Measurements from ENCODE around the gene LHPP.

LHPP gene

GRCh38 chr10:124625831-124626238 lies 164.2 kb downstream of the LHPP start:
- no peak for DNase-seq (ENCODE audit: low read depth)

GRCh38 chr10:124626759-124627380 lies 165.2 kb downstream of the LHPP start:
- DNase-seq (ENCODE audit: low read depth) = peak; percentile 26

GRCh38 chr10:124627866-124628675 lies 166.4 kb downstream of the LHPP start:
- DNase-seq (ENCODE audit: low read depth) = no peak

GRCh38 chr10:124628676-124629021 lies 167.0 kb downstream of the LHPP start:
- DNase-seq (ENCODE audit: low read depth) = no peak

- no peak for DNase-seq (ENCODE audit: low read depth)
These were observed 167.8 kb downstream of the LHPP start for GRCh38 chr10:124629415-124629814.

GRCh38 chr10:124629842-124630241 lies 168.2 kb downstream of the LHPP start:
- DNase-seq (ENCODE audit: low read depth) = no peak

GRCh38 chr10:124630551-124630950 lies 168.9 kb downstream of the LHPP start:
- no peak for DNase-seq (ENCODE audit: low read depth)

- peak; percentile 28 for DNase-seq (ENCODE audit: low read depth)
These were observed 170.5 kb downstream of the LHPP start for GRCh38 chr10:124632064-124632531.

- DNase-seq (ENCODE audit: low read depth) = no peak
These were observed 170.9 kb downstream of the LHPP start for GRCh38 chr10:124632566-124632965.

- DNase-seq (ENCODE audit: low read depth) = no peak
These were observed 174.8 kb downstream of the LHPP start for GRCh38 chr10:124636271-124636995.

GRCh38 chr10:124637091-124637700 lies 175.6 kb downstream of the LHPP start:
- DNase-seq (ENCODE audit: low read depth) = no peak

- DNase-seq (ENCODE audit: low read depth) = no peak
These were observed 176.1 kb downstream of the LHPP start for GRCh38 chr10:124637746-124638145.

- no peak for DNase-seq (ENCODE audit: low read depth)
These were observed 177.6 kb downstream of the LHPP start for GRCh38 chr10:124639206-124639605.

- no peak for DNase-seq (ENCODE audit: low read depth)
These were observed 178.0 kb downstream of the LHPP start for GRCh38 chr10:124639646-124640045.

- DNase-seq (ENCODE audit: low read depth) = no peak
These were observed 178.4 kb downstream of the LHPP start for GRCh38 chr10:124640056-124640455.

GRCh38 chr10:124640538-124641231 lies 179.1 kb downstream of the LHPP start:
- no peak for DNase-seq (ENCODE audit: low read depth)

- no peak for DNase-seq (ENCODE audit: low read depth)
These were observed 179.9 kb downstream of the LHPP start for GRCh38 chr10:124641282-124642087.

- DNase-seq (ENCODE audit: low read depth) = no peak
These were observed 180.6 kb downstream of the LHPP start for GRCh38 chr10:124642088-124642710.

- DNase-seq (ENCODE audit: low read depth) = no peak
These were observed 181.8 kb downstream of the LHPP start for GRCh38 chr10:124643330-124644009.

GRCh38 chr10:124644236-124644635 lies 182.6 kb downstream of the LHPP start:
- no peak for DNase-seq (ENCODE audit: low read depth)
